K562 (cell line): ENCODE results near the gene CEP68.

Experiments
- CHD1 ChIP-seq: fragments of 200-600 bp; sonication (generic); IDR thresholded peaks from one replicate; pipeline ENCODE4 v1.6.1; 2012; ENCODE audit warnings: mild to moderate bottlenecking, moderate library complexity, low read length, inconsistent platforms
- HCFC1 ChIP-seq: IDR thresholded peaks from 2 replicates; pipeline ENCODE4 v1.6.1; 2012; ENCODE audit warnings: low read depth, low read length, improper control_type of control experiment
- TF ChIP-seq, protein P1 (sequence below): sonication (generic); formaldehyde crosslinking; IDR thresholded peaks from 2 replicates; pipeline ENCODE4 v1.8.0; 2022; ENCODE audit warnings: missing genetic modification reagents, mild to moderate bottlenecking, borderline replicate concordance
- TF ChIP-seq, protein P2 (sequence below): sonication (generic); formaldehyde crosslinking; IDR thresholded peaks from 2 replicates; pipeline ENCODE4 v1.8.1; 2022; ENCODE audit warnings: missing genetic modification reagents
- TF ChIP-seq, protein P3 (sequence below): fragments of 250-450 bp; sonication (Bioruptor Pico); IDR thresholded peaks from 2 replicates; pipeline ENCODE4 v1.8.0; 2021; ENCODE audit warnings: moderate library complexity, mild to moderate bottlenecking, inconsistent platforms
- TF ChIP-seq, protein P4 (sequence below): fragments of 250-450 bp; sonication (Bioruptor Pico); IDR thresholded peaks from 2 replicates; pipeline ENCODE4 v1.5.0; 2021; ENCODE audit warnings: mild to moderate bottlenecking, borderline replicate concordance

DNA sequence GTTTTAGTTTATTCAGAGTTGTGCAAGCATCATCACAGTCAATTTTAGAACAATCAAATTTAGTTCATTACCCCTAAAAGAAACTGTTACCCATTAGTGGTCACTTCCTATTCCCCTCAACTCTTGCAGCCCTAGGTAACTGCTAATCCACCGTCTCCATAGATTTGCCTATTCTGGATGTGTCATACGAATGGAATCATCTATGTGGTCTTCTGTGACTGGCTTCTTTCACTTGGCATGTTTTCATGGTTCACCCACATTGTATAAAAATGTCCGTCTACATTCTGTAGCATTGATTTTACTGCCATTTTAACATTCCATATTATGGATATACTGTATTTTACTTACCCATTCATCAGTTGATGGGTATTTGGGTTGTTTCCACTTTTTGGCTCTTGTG, 5.3 kb upstream of the CEP68 start:
- TF ChIP-seq, protein P1, sequence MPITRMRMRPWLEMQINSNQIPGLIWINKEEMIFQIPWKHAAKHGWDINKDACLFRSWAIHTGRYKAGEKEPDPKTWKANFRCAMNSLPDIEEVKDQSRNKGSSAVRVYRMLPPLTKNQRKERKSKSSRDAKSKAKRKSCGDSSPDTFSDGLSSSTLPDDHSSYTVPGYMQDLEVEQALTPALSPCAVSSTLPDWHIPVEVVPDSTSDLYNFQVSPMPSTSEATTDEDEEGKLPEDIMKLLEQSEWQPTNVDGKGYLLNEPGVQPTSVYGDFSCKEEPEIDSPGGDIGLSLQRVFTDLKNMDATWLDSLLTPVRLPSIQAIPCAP (CRISPR knock-in tag): no peak
- TF ChIP-seq HCFC1: no peak
- no peak for TF ChIP-seq CHD1
- TF ChIP-seq, protein P2, sequence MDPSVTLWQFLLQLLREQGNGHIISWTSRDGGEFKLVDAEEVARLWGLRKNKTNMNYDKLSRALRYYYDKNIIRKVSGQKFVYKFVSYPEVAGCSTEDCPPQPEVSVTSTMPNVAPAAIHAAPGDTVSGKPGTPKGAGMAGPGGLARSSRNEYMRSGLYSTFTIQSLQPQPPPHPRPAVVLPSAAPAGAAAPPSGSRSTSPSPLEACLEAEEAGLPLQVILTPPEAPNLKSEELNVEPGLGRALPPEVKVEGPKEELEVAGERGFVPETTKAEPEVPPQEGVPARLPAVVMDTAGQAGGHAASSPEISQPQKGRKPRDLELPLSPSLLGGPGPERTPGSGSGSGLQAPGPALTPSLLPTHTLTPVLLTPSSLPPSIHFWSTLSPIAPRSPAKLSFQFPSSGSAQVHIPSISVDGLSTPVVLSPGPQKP (CRISPR knock-in tag): no peak
- TF ChIP-seq, protein P3, sequence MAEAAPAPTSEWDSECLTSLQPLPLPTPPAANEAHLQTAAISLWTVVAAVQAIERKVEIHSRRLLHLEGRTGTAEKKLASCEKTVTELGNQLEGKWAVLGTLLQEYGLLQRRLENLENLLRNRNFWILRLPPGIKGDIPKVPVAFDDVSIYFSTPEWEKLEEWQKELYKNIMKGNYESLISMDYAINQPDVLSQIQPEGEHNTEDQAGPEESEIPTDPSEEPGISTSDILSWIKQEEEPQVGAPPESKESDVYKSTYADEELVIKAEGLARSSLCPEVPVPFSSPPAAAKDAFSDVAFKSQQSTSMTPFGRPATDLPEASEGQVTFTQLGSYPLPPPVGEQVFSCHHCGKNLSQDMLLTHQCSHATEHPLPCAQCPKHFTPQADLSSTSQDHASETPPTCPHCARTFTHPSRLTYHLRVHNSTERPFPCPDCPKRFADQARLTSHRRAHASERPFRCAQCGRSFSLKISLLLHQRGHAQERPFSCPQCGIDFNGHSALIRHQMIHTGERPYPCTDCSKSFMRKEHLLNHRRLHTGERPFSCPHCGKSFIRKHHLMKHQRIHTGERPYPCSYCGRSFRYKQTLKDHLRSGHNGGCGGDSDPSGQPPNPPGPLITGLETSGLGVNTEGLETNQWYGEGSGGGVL (CRISPR knock-in tag): no peak
- TF ChIP-seq, protein P4, sequence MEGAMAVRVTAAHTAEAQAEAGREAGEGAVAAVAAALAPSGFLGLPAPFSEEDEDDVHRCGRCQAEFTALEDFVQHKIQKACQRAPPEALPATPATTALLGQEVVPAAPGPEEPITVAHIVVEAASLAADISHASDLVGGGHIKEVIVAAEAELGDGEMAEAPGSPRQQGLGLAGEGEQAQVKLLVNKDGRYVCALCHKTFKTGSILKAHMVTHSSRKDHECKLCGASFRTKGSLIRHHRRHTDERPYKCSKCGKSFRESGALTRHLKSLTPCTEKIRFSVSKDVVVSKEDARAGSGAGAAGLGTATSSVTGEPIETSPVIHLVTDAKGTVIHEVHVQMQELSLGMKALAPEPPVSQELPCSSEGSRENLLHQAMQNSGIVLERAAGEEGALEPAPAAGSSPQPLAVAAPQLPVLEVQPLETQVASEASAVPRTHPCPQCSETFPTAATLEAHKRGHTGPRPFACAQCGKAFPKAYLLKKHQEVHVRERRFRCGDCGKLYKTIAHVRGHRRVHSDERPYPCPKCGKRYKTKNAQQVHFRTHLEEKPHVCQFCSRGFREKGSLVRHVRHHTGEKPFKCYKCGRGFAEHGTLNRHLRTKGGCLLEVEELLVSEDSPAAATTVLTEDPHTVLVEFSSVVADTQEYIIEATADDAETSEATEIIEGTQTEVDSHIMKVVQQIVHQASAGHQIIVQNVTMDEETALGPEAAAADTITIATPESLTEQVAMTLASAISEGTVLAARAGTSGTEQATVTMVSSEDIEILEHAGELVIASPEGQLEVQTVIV (CRISPR knock-in tag): no peak
